Adrenal gland (tissue), 12 donors: ENCODE data around the gene AKR1D1. TPM values are rescaled to one million over a fixed set of nuclear protein-coding genes. Genes with fewer than 3 reads are reported as not detected.
"Not testable (repeated sequence)": the region's sequence is repeated elsewhere in the genome, so short reads cannot be mapped to it uniquely, and the experiment has no call there.

ENCODE experiments used
- DNase-seq, 7 donors: peaks; one replicate each; pipeline ENCODE4 v3.0.0-alpha.2; 2019 to 2020
- H3K27ac ChIP-seq, 5 donors: fragments of 200-600 bp; sonication (generic) in 4 of 5; 1 replicate in 3 of 5; 2 replicates in 2 of 5; pipeline versions ENCODE4 v1.5.1 to v1.8.0; 2016 to 2020; ENCODE audit warnings: mild to moderate bottlenecking in 1 of 5
- H3K27me3 ChIP-seq: fragments of 200-600 bp; 2 replicates; pipeline ENCODE4 v1.8.0; 2021
- H3K36me3 ChIP-seq, 2 donors: fragments of 200-600 bp; replicated peaks in 1 of 2; 1 replicate in 1 of 2; 2 replicates in 1 of 2; pipeline versions ENCODE4 v1.5.1 to v1.8.0; 2018 to 2022
- H3K4me1 ChIP-seq, 2 donors: fragments of 200-600 bp; replicated peaks in 1 of 2; 1 replicate in 1 of 2; 2 replicates in 1 of 2; pipeline versions ENCODE4 v1.5.1 to v1.8.0; 2018 to 2021
- H3K4me3 ChIP-seq, 4 donors: fragments of 200-600 bp; sonication (generic) in 3 of 4; one replicate each; pipeline ENCODE4 v1.5.1; 2016 to 2018
- H3K9me3 ChIP-seq, 3 donors: fragments of 200-600 bp; sonication (generic) in 1 of 3; replicated peaks in 1 of 3; 1 replicate in 2 of 3; 2 replicates in 1 of 3; pipeline versions ENCODE4 v1.5.1 to v1.8.0; 2016 to 2021
- CTCF ChIP-seq, 6 experiments: fragments of 450-650 bp in 4 of 6; fragments of 200-600 bp in 2 of 6; sonication (generic) in 1 of 6; IDR thresholded peaks; 1 replicate in 5 of 6; 2 replicates in 1 of 6; pipeline versions ENCODE4 v1.5.1 to v1.8.0; 2016 to 2021; ENCODE audit warnings: antibody characterized with exemption in 6 of 6, mild to moderate bottlenecking in 2 of 6, moderate library complexity in 1 of 6
- POLR2A ChIP-seq, 2 donors: fragments of 450-650 bp; IDR thresholded peaks; one replicate each; pipeline ENCODE4 v1.6.1; 2017; ENCODE audit warnings: antibody characterized with exemption in 2 of 2, mild to moderate bottlenecking in 2 of 2, moderate library complexity in 1 of 2
- WGBS, 4 donors: extraction: QIAGEN DNeasy Blood & Tissue Kit in 2 of 4; methylation state at CpG; one replicate each; pipeline versions ENCODE4 v1.1.5 to v1.1.7; 2013 to 2017; 5-methylcytosine and 5-hydroxymethylcytosine counted together
- intact Hi-C, 2 donors: fragments of 100-400 bp; cut with DNase I; formaldehyde crosslinking; loops; one replicate each; pipeline versions ENCODE4 v1.14.1 to v1.15.0; 2022 to 2023
- polyA plus RNA-seq, 3 donors: library from polyadenylated mRNA; stranded (reverse); fragments of 200-250 nt in 2 of 3; fragments of 350-450 nt in 1 of 3; fragmentation: Illumina TruSeq in 1 of 3; extraction: RNeasy Lipid Tissue Mini Kit (QIAGEN cat#74804) in 1 of 3; gene quantifications; one replicate each; pipeline ENCODE4 v1.2.3, GENCODE V29; 2013 to 2014
- total RNA-seq, 9 donors: library from RNA; depleted of rRNA in 4 of 9; stranded (reverse); fragments of >200 nt in 4 of 9; fragments of 120-200 nt in 1 of 9; fragmentation: NEBNext Ultra II Directional in 1 of 9; extraction: Animal tissue kit (Norgen Biotek cat#: 25700) in 1 of 9; gene quantifications; one replicate each; pipeline versions ENCODE4 v1.1.0 to v1.2.4, GENCODE V29; 2013 to 2023
- donor health status: healthy with polysubstance abuse.
- donor health status: Bipolar disorder and iron deficiency.
- donor health status: DM: yes; HTN: yes; CAD: no.
- donor health status: DM: no; HTN: no; CAD: no.
- donor health status: DM: no; HTN: no; CAD: no.
- donor health status: DM: yes; HTN: yes; CAD: no.

The AKR1D1 gene
- total and polyA plus RNA-seq, 12 donors, result 0.17 to 0.31 (median 0.22) TPM; not detected in 8

- 82 to 90% (median 85%) methylated on average over 2 of the region's 2 CpGs for WGBS, 4 donors
- Histone ChIP-seq H3K27me3 (no peaks in the 10 kb centered on the region), H3K4me1 (no peaks in the 10 kb centered on the region), H3K36me3 (no peaks in the 10 kb centered on the region), H3K4me3 (no peak overlapping the region), H3K9me3 (no peaks in the 10 kb centered on the region), H3K27ac (no peak overlapping the region)
- TF ChIP-seq POLR2A (IDR thresholded peaks at IDR 0.05) (no peak), CTCF (IDR thresholded peaks at IDR 0.05) (no peak)
- DNase-seq, result no peak
- intact Hi-C loops, result no loop called here
These were observed 2.1 kb upstream of the AKR1D1 start for GRCh38 chr7:138074121-138074520.

- Histone ChIP-seq H3K36me3 (no peaks in the 10 kb centered on the region), H3K4me3 (no peak overlapping the region), H3K27me3 (no peaks in the 10 kb centered on the region), H3K9me3 (no peaks in the 10 kb centered on the region), H3K4me1 (no peaks in the 10 kb centered on the region), H3K27ac (no peak overlapping the region)
- TF ChIP-seq CTCF (IDR thresholded peaks at IDR 0.05) (no peak), POLR2A (IDR thresholded peaks at IDR 0.05) (no peak)
- intact Hi-C loops, result no loop called here
- 31 to 52% (median 40%) methylated on average over 1 of the region's 1 CpG for WGBS, 4 donors
- no peak for DNase-seq
These were observed 1.7 kb upstream of the AKR1D1 start for GRCh38 chr7:138074540-138074939.

- H3K4me1 ChIP-seq, result no peaks in the 10 kb centered on the region
- no peaks in the 10 kb centered on the region for H3K27me3 ChIP-seq
- H3K36me3 ChIP-seq, result no peaks in the 10 kb centered on the region
- no peak for TF ChIP-seq CTCF (IDR thresholded peaks at IDR 0.05)
- no peak for TF ChIP-seq POLR2A (IDR thresholded peaks at IDR 0.05)
- no peak overlapping the region for H3K4me3 ChIP-seq
- no peaks in the 10 kb centered on the region for H3K9me3 ChIP-seq
- WGBS, 4 donors, result 47 to 58% (median 50%) methylated on average over 3 of the region's 3 CpGs
- no peak for DNase-seq
- no peak overlapping the region for H3K27ac ChIP-seq
- intact Hi-C loops, result no loop called here
These were observed 909 bp upstream of the AKR1D1 start for GRCh38 chr7:138075350-138075749.

- H3K27ac ChIP-seq, H3K36me3 ChIP-seq, H3K27me3 ChIP-seq, intact Hi-C loops, H3K4me3 ChIP-seq, DNase-seq, H3K9me3 ChIP-seq, H3K4me1 ChIP-seq: not testable (repeated sequence)
- 76 to 87% (median 83%) methylated on average over 1 of the region's 1 CpG for WGBS, 4 donors
These were observed 473 bp upstream of the AKR1D1 start for GRCh38 chr7:138075786-138076185.

- Histone ChIP-seq H3K4me1 (no peaks in the 10 kb centered on the region), H3K27me3 (no peaks in the 10 kb centered on the region), H3K9me3 (no peaks in the 10 kb centered on the region), H3K4me3 (no peak overlapping the region), H3K36me3 (no peaks in the 10 kb centered on the region), H3K27ac (no peak overlapping the region)
- TF ChIP-seq CTCF (IDR thresholded peaks at IDR 0.05), result no peak
- TF ChIP-seq POLR2A (IDR thresholded peaks at IDR 0.05), result no peak
- DNase-seq, result no peak
- intact Hi-C loops, result no loop called here
- 88 to 100% (median 95%) methylated on average over 2 of the region's 2 CpGs for WGBS, 4 donors
These were observed 1.6 kb downstream of the AKR1D1 start for GRCh38 chr7:138077809-138078208.
